K562 (cell line): ENCODE results near the gene RIT1. TPM values are rescaled to one million over a fixed set of nuclear protein-coding genes. Genes with fewer than 3 reads are reported as not detected.

ENCODE experiments used
- ATAC-seq: fragments of 200-7000 bp; cut with Tn5 transposase; 3 replicates; pipeline ENCODE4 v1.9.1; 2020; ENCODE audit warnings: moderate library complexity
- BruUV-seq: library from RNA; stranded (reverse); fragments of 400-500 nt; replicated peaks from 2 replicates; lab custom pipeline; 2021; lab: Mats Ljungman, UMichigan
- CTCF ChIA-PET: fragments of 300-600 bp; formaldehyde crosslinking; extraction: SDS; loops from one replicate; lab custom pipeline; 2021; ENCODE audit warnings: low intra/inter-chr PET ratio; lab: Yijun Ruan, JAX
- POLR2A ChIA-PET: fragments of 300-600, 350-650 bp; sonication (Branson Sonifier 250); formaldehyde crosslinking; extraction: SDS; loops from one replicate; lab custom pipeline; 2021; ENCODE audit warnings: antibody characterized with exemption, inconsistent platforms; lab: Yijun Ruan, JAX
- DNase-seq, 4 experiments: peaks; one replicate each; pipeline versions ENCODE4 v3.0.0 to v3.0.0-alpha.2; 2011 to 2018; ENCODE audit warnings: low spot score in 3 of 4, mixed read lengths in 3 of 4; ENCODE audit errors: extremely low read depth in 1 of 4
- FAIRE-seq: peaks from 2 replicates; lab custom pipeline; 2011; peaks lifted over from hg19 to GRCh38; lab: Jason Lieb, UNC
- H2AFZ ChIP-seq: 2 replicates; pipeline ENCODE4 v1.6.0; 2011; ENCODE audit warnings: low read depth, low read length, control low read depth, inconsistent platforms
- H3K27ac ChIP-seq: fragments of 200-600 bp; 3 replicates; pipeline ENCODE4 v1.8.0; 2011; ENCODE audit warnings: low read depth, mild to moderate bottlenecking, control low read depth, inconsistent platforms, low read length, moderate library complexity, mixed read lengths; ENCODE audit errors: extremely low read depth
- H3K27me3 ChIP-seq, 2 experiments: fragments of 300-600 bp in 1 of 2; 2 replicates in 1 of 2; 3 replicates in 1 of 2; pipeline versions ENCODE4 v1.6.0 to v1.8.0; 2011; ENCODE audit warnings: inconsistent platforms in 2 of 2, low read length in 2 of 2, mild to moderate bottlenecking in 1 of 2, mixed read lengths in 1 of 2, moderate library complexity in 1 of 2; ENCODE audit not compliant: control insufficient read depth in 2 of 2, insufficient read depth in 2 of 2
- H3K36me3 ChIP-seq: fragments of 300-600 bp; 3 replicates; pipeline ENCODE4 v1.8.0; 2011; ENCODE audit warnings: mild to moderate bottlenecking, low read length, inconsistent platforms; ENCODE audit not compliant: control insufficient read depth, insufficient read depth
- H3K4me1 ChIP-seq, 2 experiments: fragments of 200-600 bp in 1 of 2; replicated peaks in 1 of 2; 2 replicates in 1 of 2; 3 replicates in 1 of 2; pipeline versions ENCODE4 v1.5.1 to v1.8.0; 2011; ENCODE audit warnings: inconsistent platforms in 2 of 2, low read length in 2 of 2, mild to moderate bottlenecking in 1 of 2, mixed read lengths in 1 of 2, moderate library complexity in 1 of 2; ENCODE audit not compliant: control insufficient read depth in 2 of 2, insufficient read depth in 2 of 2
- H3K4me2 ChIP-seq: 2 replicates; pipeline ENCODE4 v1.6.1; 2011; ENCODE audit warnings: low read length, control low read depth, inconsistent platforms, mixed read lengths; ENCODE audit not compliant: insufficient read depth
- H3K4me3 ChIP-seq: fragments of 200-600 bp; sonication (generic), shearing (Covaris generic); 2 replicates; pipeline ENCODE4 v1.5.1; 2016; ENCODE audit warnings: control low read depth, inconsistent platforms
- H3K79me2 ChIP-seq: fragments of 200-600 bp; 3 replicates; pipeline ENCODE4 v1.8.0; 2011; ENCODE audit warnings: low read length, inconsistent platforms; ENCODE audit not compliant: control insufficient read depth, insufficient read depth
- H3K9ac ChIP-seq, 2 experiments: 2 replicates each; pipeline versions ENCODE4 v1.6.0 to v1.6.1; 2011; ENCODE audit warnings: low read depth in 2 of 2, low read length in 2 of 2, control low read depth in 1 of 2, inconsistent platforms in 1 of 2, mild to moderate bottlenecking in 1 of 2, mixed read lengths in 1 of 2; ENCODE audit not compliant: insufficient read depth in 1 of 2
- H3K9me1 ChIP-seq: one replicate; pipeline ENCODE4 v1.6.0; 2011; ENCODE audit warnings: inconsistent platforms, mild to moderate bottlenecking, low read length, moderate library complexity; ENCODE audit not compliant: control insufficient read depth, insufficient read depth
- H3K9me3 ChIP-seq: replicated peaks from 2 replicates; pipeline ENCODE4 v1.5.1; 2011; ENCODE audit warnings: low read depth, low read length, inconsistent platforms; ENCODE audit not compliant: control insufficient read depth, insufficient read depth
- H4K20me1 ChIP-seq: replicated peaks from 2 replicates; pipeline ENCODE4 v1.6.1; 2011; ENCODE audit warnings: low read length, inconsistent platforms, mixed read lengths; ENCODE audit not compliant: control insufficient read depth, insufficient read depth
- CEBPG ChIP-seq, 3 experiments: fragments of 200-800 bp in 1 of 3; sonication (Bioruptor generic) in 1 of 3; sonication (generic) in 1 of 3; formaldehyde crosslinking in 1 of 3; IDR thresholded peaks in 2 of 3; conservative IDR thresholded peaks in 1 of 3; 2 replicates each; pipeline versions ENCODE4 v1.6.1 to v1.8.0; 2016 to 2022; ENCODE audit warnings: missing compliant biosample characterization in 2 of 3, missing genetic modification characterization in 2 of 3, mild to moderate bottlenecking in 1 of 3, missing genetic modification reagents in 1 of 3
- FOSL1 ChIP-seq: fragments of 200-800 bp; sonication (Bioruptor generic); conservative IDR thresholded peaks from 2 replicates; pipeline ENCODE4 v1.6.1; 2016; ENCODE audit warnings: missing genetic modification characterization, missing compliant biosample characterization
- GTF2E2 ChIP-seq: fragments of 200-800 bp; sonication (Bioruptor generic); IDR thresholded peaks from 2 replicates; pipeline ENCODE4 v1.6.1; 2016; ENCODE audit warnings: missing genetic modification characterization, missing compliant biosample characterization
- JUND ChIP-seq, 2 experiments: IDR thresholded peaks; 2 replicates in 1 of 2; 3 replicates in 1 of 2; pipeline ENCODE4 v1.6.1; 2011; ENCODE audit warnings: borderline replicate concordance in 2 of 2, low read depth in 2 of 2, low read length in 2 of 2, improper control_type of control experiment in 1 of 2, missing biosample characterization in 1 of 2, missing genetic modification characterization in 1 of 2, missing genetic modification reagents in 1 of 2
- MIER1 ChIP-seq: fragments of 450-650 bp; IDR thresholded peaks from 2 replicates; pipeline ENCODE4 v1.6.1; 2016; ENCODE audit warnings: antibody characterized with exemption, mild to moderate bottlenecking, low read depth
- POLR2H ChIP-seq: IDR thresholded peaks from 2 replicates; pipeline ENCODE4 v1.6.1; 2016; ENCODE audit warnings: missing genetic modification characterization, low read depth, mild to moderate bottlenecking, control low read depth, missing compliant biosample characterization, moderate library complexity
- RFX1 ChIP-seq: fragments of 450-650 bp; IDR thresholded peaks from 2 replicates; pipeline ENCODE4 v1.6.1; 2016; ENCODE audit warnings: mild to moderate bottlenecking, moderate library complexity
- SRF ChIP-seq, 2 experiments: fragments of 250-450, 450-650 bp in 1 of 2; sonication (Bioruptor Pico) in 1 of 2; sonication (generic) in 1 of 2; formaldehyde crosslinking; IDR thresholded peaks; 2 replicates each; pipeline versions ENCODE4 v1.5.0 to v1.5.1; 2020 to 2022; ENCODE audit warnings: mild to moderate bottlenecking in 1 of 2, missing genetic modification reagents in 1 of 2
- TBL1XR1 ChIP-seq, 2 experiments: IDR thresholded peaks; 2 replicates each; pipeline ENCODE4 v1.6.1; 2012; ENCODE audit warnings: improper control_type of control experiment in 2 of 2, low read length in 2 of 2, mild to moderate bottlenecking in 1 of 2
- ZNF263 ChIP-seq: sonication (generic); formaldehyde crosslinking; IDR thresholded peaks from 2 replicates; pipeline ENCODE4 v1.8.0; 2022; ENCODE audit warnings: mild to moderate bottlenecking, missing genetic modification reagents, borderline replicate concordance
- ZNF780A ChIP-seq: fragments of 250-450 bp; sonication (Bioruptor Pico); IDR thresholded peaks from 2 replicates; pipeline ENCODE4 v1.5.0; 2021; ENCODE audit warnings: mild to moderate bottlenecking
- WGBS: fragments of 100-300 bp; shearing (Covaris generic); methylation state at CpG from one replicate; pipeline ENCODE4 v1.1.6; 2016; ENCODE audit warnings: low coverage, mixed read lengths; ENCODE audit not compliant: insufficient coverage; ENCODE audit errors: missing lambda C conversion rate; 5-methylcytosine and 5-hydroxymethylcytosine counted together
- in situ Hi-C: fragments of 300-500 bp; cut with MboI; formaldehyde crosslinking; loops from 4 replicates; pipeline ENCODE4 v1.15.0; 2018; ENCODE audit warnings: inconsistent platforms, mixed read lengths
- intact Hi-C: fragments of 100-400 bp; cut with micrococcal nuclease; formaldehyde crosslinking; loops from 2 replicates; pipeline ENCODE4 v1.14.2; 2022
- polyA plus RNA-seq, 8 experiments: library from polyadenylated mRNA; depleted of rRNA in 4 of 8; stranded (reverse) in 5 of 8; unstranded in 3 of 8; fragments of >200 nt; fragmentation: Nextera tagmentation in 2 of 8; fragmentation: Illumina TruSeq in 1 of 8; extraction: Ambion mirVana in 2 of 8; extraction: Trizol in 1 of 8; gene quantifications; 2 replicates each; pipeline versions ENCODE4 v1.2.1 to v1.2.3, GENCODE V29; 2011 to 2014; ENCODE audit warnings: inconsistent platforms in 1 of 8, missing spikeins in 1 of 8
- total RNA-seq, 7 experiments: library from RNA; depleted of rRNA in 6 of 7; stranded (reverse); fragments of >200 nt in 6 of 7; fragmentation: Illumina TruSeq in 2 of 7; extraction: Trizol in 2 of 7; gene quantifications; 2 replicates each; pipeline versions ENCODE4 v1.2.1 to v1.2.3, GENCODE V29; 2011 to 2021; ENCODE audit warnings: low replicate concordance in 1 of 7
- TF ChIP-seq, protein P1 (sequence below): IDR thresholded peaks from 2 replicates; pipeline ENCODE4 v1.6.1; 2012; ENCODE audit warnings: low read depth, low read length, improper control_type of control experiment, borderline replicate concordance
- TF ChIP-seq, protein P2 (sequence below): sonication (generic); formaldehyde crosslinking; IDR thresholded peaks from 2 replicates; pipeline ENCODE4 v1.8.1; 2023; ENCODE audit warnings: missing genetic modification reagents, mild to moderate bottlenecking, borderline replicate concordance

The RIT1 gene
- total and polyA plus RNA-seq, 9 of the 15 experiments (the other 6 are each of a cell fraction or from before 2014, with no cell fraction given) = 13.5 to 57.6 (median 22.9) TPM

DNA sequence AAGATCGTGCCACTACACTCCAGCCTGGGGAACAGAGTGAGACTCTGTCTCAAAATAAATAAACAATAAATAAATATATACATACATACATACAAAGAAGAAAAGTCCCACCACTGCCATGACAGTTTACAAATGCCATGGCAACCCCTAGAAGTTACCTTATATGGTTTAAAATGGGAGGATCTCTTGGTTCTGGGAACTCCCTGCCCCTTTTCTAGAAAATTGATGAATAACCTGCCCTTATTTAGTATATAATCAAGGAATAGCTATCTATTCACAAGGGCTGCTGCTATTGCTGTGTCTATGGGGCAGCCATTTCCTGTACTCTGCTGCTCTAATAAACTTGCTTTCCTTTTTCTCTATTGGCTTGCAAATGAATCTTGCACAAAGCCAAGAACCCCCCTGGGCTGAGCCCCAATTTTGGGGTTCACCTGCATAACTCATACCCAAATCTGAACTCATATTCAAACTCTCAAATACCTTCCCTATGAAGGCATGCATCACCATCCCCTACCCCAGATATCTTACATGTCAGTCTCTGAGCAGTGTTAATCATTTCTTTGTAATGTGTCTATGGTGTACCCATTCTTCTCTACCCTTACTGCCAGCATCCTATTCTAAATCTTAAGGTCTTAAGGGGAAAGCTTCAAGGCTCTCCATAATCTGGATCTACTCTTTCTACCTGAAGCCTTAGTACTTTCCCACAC is 63.2 kb downstream of the RIT1 start:
- Histone ChIP-seq H3K4me3 (no peak overlapping the region), H3K4me1 (peaks cover 0 to 18% of the 10 kb centered on the region in 2 experiments; a peak in 1 of 5 replicates), H3K9me3 (no peaks in the 10 kb centered on the region), H3K4me2 (no peak overlapping the region), H2AFZ (no peak overlapping the region), H4K20me1 (no peaks in the 10 kb centered on the region), H3K36me3 (peaks cover 66% of the 10 kb centered on the region; the same call in 2 of the 3 replicates), H3K9me1 (no peaks in the 10 kb centered on the region), H3K9ac (no peak overlapping the region), H3K27me3 (no peaks in the 10 kb centered on the region), H3K27ac (peak overlapping the region; percentile 20; the same call in 2 of the 3 replicates), H3K79me2 (peaks cover 85% of the 10 kb centered on the region)
- ChIA-PET POLR2A (interaction anchor here (0.6 to 1.2 kb wide), 6 partner anchors 9 to 110 kb away, joined by 3 to 6 read pairs (median 4); partner anchors contain the start of gene GON4L), CTCF (no interaction called here)
- in situ Hi-C loops (no loop called here), intact Hi-C loops (no loop called here)
- FAIRE-seq (no peak), ATAC-seq (peak; percentile 52), DNase-seq (no peak)
- no TSS peak for BruUV-seq
- 83% methylated on average over 1 of the region's 1 CpG for WGBS
- no peak for TF ChIP-seq TBL1XR1 (IDR thresholded peaks at IDR 0.05; ENCODE audit: low read length in 2 of 2)
- TF ChIP-seq JUND (IDR thresholded peaks at IDR 0.05; ENCODE audit: borderline replicate concordance, low read depth, low read length) = peak; percentile 48; the same call in 1 of the 2 replicates
- TF ChIP-seq JUND (tag; IDR thresholded peaks at IDR 0.05; ENCODE audit: borderline replicate concordance, low read depth, low read length) = no peak
- TF ChIP-seq MIER1 = no peak
- TF ChIP-seq FOSL1 (tag) = peak; percentile 83
- no peak for TF ChIP-seq CEBPG (CRISPR knock-in tag; IDR thresholded peaks at IDR 0.05)
- no peak for TF ChIP-seq CEBPG (tag; conservative IDR thresholded peaks at IDR 0.05 in 1 of 2, IDR thresholded peaks at IDR 0.05 in 1 of 2)
- TF ChIP-seq, protein P1, sequence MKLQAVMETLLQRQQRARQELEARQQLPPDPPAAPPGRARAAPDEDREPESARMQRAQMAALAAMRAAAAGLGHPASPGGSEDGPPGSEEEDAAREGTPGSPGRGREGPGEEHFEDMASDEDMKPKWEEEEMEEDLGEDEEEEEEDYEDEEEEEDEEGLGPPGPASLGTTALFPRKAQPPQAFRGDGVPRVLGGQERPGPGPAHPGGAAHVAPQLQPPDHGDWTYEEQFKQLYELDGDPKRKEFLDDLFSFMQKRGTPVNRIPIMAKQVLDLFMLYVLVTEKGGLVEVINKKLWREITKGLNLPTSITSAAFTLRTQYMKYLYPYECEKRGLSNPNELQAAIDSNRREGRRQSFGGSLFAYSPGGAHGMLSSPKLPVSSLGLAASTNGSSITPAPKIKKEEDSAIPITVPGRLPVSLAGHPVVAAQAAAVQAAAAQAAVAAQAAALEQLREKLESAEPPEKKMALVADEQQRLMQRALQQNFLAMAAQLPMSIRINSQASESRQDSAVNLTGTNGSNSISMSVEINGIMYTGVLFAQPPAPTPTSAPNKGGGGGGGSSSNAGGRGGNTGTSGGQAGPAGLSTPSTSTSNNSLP = no peak
- 0 out of 2 replicates have a peak, but pooled peaks have one; percentile 27 for TF ChIP-seq POLR2H (tag)
- TF ChIP-seq SRF (CRISPR knock-in tag; IDR thresholded peaks at IDR 0.05) = peak in 1 of 2 experiments; percentile 95; a peak in 2 of 4 replicates
- peak; percentile 86 for TF ChIP-seq RFX1
- TF ChIP-seq, protein P2, sequence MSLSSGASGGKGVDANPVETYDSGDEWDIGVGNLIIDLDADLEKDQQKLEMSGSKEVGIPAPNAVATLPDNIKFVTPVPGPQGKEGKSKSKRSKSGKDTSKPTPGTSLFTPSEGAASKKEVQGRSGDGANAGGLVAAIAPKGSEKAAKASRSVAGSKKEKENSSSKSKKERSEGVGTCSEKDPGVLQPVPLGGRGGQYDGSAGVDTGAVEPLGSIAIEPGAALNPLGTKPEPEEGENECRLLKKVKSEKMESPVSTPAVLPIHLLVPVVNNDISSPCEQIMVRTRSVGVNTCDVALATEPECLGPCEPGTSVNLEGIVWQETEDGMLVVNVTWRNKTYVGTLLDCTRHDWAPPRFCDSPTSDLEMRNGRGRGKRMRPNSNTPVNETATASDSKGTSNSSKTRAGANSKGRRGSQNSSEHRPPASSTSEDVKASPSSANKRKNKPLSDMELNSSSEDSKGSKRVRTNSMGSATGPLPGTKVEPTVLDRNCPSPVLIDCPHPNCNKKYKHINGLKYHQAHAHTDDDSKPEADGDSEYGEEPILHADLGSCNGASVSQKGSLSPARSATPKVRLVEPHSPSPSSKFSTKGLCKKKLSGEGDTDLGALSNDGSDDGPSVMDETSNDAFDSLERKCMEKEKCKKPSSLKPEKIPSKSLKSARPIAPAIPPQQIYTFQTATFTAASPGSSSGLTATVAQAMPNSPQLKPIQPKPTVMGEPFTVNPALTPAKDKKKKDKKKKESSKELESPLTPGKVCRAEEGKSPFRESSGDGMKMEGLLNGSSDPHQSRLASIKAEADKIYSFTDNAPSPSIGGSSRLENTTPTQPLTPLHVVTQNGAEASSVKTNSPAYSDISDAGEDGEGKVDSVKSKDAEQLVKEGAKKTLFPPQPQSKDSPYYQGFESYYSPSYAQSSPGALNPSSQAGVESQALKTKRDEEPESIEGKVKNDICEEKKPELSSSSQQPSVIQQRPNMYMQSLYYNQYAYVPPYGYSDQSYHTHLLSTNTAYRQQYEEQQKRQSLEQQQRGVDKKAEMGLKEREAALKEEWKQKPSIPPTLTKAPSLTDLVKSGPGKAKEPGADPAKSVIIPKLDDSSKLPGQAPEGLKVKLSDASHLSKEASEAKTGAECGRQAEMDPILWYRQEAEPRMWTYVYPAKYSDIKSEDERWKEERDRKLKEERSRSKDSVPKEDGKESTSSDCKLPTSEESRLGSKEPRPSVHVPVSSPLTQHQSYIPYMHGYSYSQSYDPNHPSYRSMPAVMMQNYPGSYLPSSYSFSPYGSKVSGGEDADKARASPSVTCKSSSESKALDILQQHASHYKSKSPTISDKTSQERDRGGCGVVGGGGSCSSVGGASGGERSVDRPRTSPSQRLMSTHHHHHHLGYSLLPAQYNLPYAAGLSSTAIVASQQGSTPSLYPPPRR (CRISPR knock-in tag) = no peak
- TF ChIP-seq ZNF780A (CRISPR knock-in tag) = no peak
- TF ChIP-seq ZNF263 (CRISPR knock-in tag) = no peak
- TF ChIP-seq GTF2E2 (tag) = 0 out of 2 replicates have a peak, but pooled peaks have one; percentile 37
